ENCODE results near the gene ALOX15.

Gene ALOX15

GRCh38 chr17:4667166-4667565, 25.7 kb upstream of the ALOX15 start:
- no peak overlapping the region for H3K4me3 ChIP-seq (ENCODE audit: low read depth, low read length)
- in situ Hi-C loops (cut with HindIII; ENCODE audit: low sequenced_read_pairs): no loop called here
- DNase-seq (ENCODE audit: low read depth): no peak
- TF ChIP-seq CTCF (IDR thresholded peaks at IDR 0.05; ENCODE audit: low read depth, low read length, missing control alignments): no peak

GRCh38 chr17:4666296-4666695, 24.8 kb upstream of the ALOX15 start:
- H3K4me3 ChIP-seq (ENCODE audit: low read depth, low read length): no peak overlapping the region
- no peak for DNase-seq (ENCODE audit: low read depth)
- in situ Hi-C loops (cut with HindIII; ENCODE audit: low sequenced_read_pairs): no loop called here
- TF ChIP-seq CTCF (IDR thresholded peaks at IDR 0.05; ENCODE audit: low read depth, low read length, missing control alignments): no peak

- no peak for TF ChIP-seq CTCF (IDR thresholded peaks at IDR 0.05; ENCODE audit: low read depth, low read length, missing control alignments)
- no peak overlapping the region for H3K4me3 ChIP-seq (ENCODE audit: low read depth, low read length)
- no peak for DNase-seq (ENCODE audit: low read depth)
- in situ Hi-C loops (cut with HindIII; ENCODE audit: low sequenced_read_pairs): no loop called here
These were observed 23.5 kb upstream of the ALOX15 start for GRCh38 chr17:4665027-4665426.

GRCh38 chr17:4664230-4664629, 22.8 kb upstream of the ALOX15 start:
- in situ Hi-C loops (cut with HindIII; ENCODE audit: low sequenced_read_pairs): no loop called here
- H3K4me3 ChIP-seq (ENCODE audit: low read depth, low read length): no peak overlapping the region

GRCh38 chr17:4663711-4664110, 22.2 kb upstream of the ALOX15 start:
- DNase-seq (ENCODE audit: low read depth): no peak
- H3K4me3 ChIP-seq (ENCODE audit: low read depth, low read length): no peak overlapping the region
- no peak for TF ChIP-seq CTCF (IDR thresholded peaks at IDR 0.05; ENCODE audit: low read depth, low read length, missing control alignments)
- in situ Hi-C loops (cut with HindIII; ENCODE audit: low sequenced_read_pairs): no loop called here

More at GRCh38 chr17:4664230-4664629, 22.8 kb upstream of the ALOX15 start:
- no peak for DNase-seq (ENCODE audit: low read depth)
- TF ChIP-seq CTCF (IDR thresholded peaks at IDR 0.05; ENCODE audit: low read depth, low read length, missing control alignments): no peak

GRCh38 chr17:4658478-4659305, 17.2 kb upstream of the ALOX15 start:
- no peak for DNase-seq (ENCODE audit: low read depth)
- in situ Hi-C loops (cut with HindIII; ENCODE audit: low sequenced_read_pairs): no loop called here
- no peak for TF ChIP-seq CTCF (IDR thresholded peaks at IDR 0.05; ENCODE audit: low read depth, low read length, missing control alignments)
- no peak overlapping the region for H3K4me3 ChIP-seq (ENCODE audit: low read depth, low read length)

All from astrocyte of the cerebellum (primary cell).